Activated CD4-positive, CD25-positive, alpha-beta regulatory T cell (primary cell): Measurements from ENCODE around the gene TMEM186.
"Not testable (repeated sequence)": the region's sequence is repeated elsewhere in the genome, so short reads cannot be mapped to it uniquely, and the experiment has no call there.

ENCODE experiments used
- DNase-seq, 4 experiments: peaks; one replicate each; lab custom pipeline; 2025; lab: John Stamatoyannopoulos, UW

Gene TMEM186, protein sequence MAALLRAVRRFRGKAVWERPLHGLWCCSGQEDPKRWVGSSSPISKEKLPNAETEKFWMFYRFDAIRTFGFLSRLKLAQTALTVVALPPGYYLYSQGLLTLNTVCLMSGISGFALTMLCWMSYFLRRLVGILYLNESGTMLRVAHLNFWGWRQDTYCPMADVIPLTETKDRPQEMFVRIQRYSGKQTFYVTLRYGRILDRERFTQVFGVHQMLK

DNA sequence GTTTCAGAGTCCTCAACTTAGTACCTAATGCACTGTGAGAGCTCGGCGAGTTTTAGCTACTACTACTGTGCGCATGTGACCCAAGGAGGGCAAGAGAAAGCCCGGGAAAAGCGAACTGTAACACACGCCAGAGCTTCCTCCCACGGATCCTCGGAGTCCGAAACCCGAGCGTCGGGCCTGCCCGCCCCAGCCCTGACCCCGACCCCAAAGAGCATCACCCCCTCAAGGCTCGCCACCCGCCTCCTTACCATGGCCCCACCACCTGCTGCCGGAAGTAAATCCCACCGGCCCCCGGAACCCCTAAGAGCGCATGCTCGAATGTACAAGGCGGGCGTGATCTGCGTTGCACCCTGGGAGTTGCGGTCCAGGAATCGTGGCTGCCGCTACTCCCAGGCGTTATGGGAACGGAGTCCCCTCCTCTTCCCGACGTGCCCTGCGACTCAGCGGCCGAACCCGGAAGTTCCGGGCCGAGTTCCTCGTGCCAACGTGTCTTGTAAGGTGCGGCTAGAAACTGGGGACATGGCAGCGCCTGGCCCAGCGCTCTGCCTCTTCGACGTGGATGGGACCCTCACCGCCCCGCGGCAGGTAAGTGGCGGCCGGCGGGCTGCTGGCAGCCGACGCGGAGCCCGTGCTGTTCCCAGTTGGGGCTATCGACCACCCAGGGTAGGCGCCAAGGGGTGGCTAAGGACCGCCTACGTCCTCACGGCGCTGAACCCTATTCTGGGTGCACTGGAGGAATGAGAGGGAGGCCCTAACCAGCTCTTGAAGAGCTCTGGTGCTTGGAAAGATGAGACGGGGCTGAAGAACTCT lies at the start of gene TMEM186, which contains the start of gene PMM2:
Gene TMEM186, minus strand, starts transcription at position 276 of the 810 bp plus-strand sequence. Its CDS starts 25 bp downstream, at position 251.
Gene PMM2, plus strand, starts transcription at position 476 of the 810 bp plus-strand sequence. Its CDS starts 44 bp downstream, at position 520.
- DNase-seq: peak; percentile 81 to 92 (median 90)

DNA sequence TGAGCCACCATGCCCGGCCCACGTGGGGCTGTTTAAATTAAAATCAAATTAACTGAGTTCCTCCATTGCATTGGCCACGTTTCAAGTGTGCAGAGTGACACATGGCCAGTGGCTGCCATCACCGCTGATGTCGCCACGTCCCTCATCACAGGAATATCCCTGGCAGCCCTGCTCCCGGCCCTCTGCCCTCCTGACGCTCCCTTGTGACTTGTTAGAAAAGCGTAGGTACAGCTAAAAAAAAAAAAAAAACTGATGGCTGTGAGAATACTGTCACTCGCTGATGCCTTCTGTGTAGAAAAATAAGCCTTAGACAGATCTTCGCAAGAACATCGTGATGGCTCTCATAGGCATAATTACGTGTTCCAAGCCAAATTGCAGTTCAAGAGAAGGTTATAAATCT lies 49.7 kb upstream of the TMEM186 start:
- DNase-seq: no peak

DNA sequence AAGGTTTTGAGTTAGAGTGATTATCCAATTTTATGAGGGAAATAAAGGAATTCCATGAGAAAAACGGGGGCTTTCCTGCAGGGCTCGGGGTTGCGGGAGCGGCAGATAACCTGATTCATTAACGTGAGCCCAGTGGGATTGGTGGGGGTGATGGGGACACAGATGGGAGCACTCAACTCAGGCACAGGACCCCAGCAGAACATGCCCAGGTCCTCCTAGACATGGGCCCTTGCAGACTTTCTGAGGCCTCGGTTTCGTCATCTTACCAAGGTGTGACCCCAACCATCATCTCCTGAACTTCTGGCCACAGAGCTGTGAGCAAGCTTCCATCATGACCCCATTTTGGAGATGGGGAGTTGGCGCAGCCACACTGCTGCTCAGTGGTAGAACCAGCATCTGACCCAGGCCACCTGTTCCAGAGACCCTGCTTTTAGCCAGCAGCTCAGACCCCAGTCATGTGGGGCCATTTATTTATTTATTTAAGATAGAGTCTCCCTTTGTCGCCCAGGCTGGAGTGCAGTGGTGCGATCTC lies 49.0 kb upstream of the TMEM186 start:
- no peak for DNase-seq

- DNase-seq: no peak
Observed at GRCh38 chr16:8845699-8846298, 48.4 kb upstream of the TMEM186 start.

DNA sequence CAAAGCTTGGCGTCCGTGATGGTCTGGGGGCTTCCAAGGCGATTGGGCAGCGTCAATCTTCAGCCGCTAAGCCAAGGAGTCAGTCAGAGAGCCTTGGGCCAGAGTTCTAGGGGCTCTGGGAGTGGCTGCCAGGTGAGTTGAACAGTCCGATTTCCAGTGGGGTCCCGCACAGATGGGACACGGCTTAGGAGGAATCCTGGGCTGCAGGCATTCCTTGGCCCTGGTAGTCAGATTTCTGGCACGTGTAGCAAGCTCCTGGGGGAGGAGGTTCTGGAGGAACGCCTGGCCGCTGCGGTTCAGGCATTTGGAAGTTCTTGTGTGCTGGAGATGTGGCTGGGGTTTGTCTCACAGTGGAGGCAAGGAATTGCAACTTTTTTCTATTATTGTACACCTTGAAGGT lies 45.9 kb upstream of the TMEM186 start:
- DNase-seq: not testable (repeated sequence)

DNA sequence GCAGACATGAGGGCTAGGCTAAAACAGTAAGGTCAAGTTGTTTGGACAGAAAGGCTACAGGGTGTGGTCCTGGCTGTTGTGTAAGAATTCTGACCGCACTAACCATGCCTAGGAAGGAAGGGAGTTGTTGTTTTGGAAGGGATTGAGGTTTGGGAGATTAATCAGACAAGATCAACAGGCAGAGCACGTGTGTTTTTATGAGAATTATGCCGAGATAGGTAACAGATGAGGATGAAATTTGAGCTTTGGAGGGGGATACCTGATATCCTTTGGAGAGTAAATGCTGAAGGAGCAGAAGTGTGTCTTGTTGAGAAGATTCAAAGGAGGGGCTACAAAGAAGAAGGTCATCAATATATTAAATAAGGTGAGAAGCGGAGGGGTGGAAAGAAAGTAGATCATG lies 44.6 kb upstream of the TMEM186 start:
- not testable (repeated sequence) for DNase-seq

DNA sequence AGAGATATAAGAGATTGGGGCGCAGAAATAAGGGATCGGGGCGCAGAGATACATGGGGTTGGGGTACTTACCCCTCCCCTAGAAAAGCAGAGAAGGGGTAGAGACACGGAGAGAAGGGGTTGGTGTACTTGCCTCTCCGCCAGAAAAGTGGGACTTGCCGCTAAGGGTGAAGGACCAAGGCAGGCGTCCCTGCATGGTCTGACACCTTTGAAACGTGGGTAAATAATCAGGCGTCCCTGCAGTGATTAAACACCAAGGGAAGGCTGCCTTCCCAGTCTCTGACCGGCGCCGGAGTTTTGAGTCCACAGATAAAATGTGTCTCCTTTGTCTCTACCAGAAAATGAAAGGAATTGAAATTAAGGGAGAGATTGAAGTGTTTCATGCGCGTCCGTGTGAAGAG lies 40.2 kb upstream of the TMEM186 start:
- not testable (repeated sequence) for DNase-seq

GRCh38 chr16:8836797-8837196 lies 39.4 kb upstream of the TMEM186 start:
- not testable (repeated sequence) for DNase-seq

DNA sequence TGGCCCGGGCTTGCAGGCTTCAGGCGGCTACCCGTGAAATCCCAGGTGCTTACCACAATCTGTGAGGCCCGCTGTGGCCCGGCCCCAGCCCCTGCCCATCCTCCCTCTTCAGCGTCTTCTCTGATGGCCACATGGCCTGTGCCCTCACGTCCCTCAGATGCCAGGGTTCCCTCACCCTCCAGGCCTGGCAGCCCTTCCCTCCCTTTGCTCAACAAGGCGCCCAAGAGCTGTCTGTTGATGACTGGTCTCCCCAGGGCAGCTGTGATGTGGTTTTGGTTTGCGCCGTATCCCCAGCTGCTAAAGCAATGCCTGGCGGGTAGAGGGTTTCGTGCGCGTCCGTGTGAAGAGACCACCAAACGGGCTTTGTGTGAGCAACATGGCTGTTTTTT lies 35.3 kb upstream of the TMEM186 start:
- no peak for DNase-seq

- no peak for DNase-seq
Observed at GRCh38 chr16:8831871-8832716, 34.7 kb upstream of the TMEM186 start.

DNA sequence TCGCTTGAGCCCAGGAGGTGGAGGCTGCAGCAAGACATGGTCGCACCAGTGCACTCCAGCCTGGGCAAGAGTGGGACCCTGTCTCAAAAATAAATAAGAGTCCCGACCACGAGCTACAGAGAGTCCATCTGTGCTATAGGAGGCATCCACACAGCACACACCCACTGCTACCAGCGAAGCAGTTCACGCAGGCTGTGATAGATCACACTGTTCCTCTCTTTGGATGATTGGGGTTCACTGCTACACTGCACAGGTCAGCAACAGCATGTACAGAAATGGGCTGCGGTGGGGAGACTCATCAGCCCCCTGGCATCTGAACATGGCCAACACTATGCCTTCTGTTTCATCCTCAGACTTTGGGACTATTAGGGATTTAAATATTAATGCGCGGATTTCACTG lies 34.0 kb upstream of the TMEM186 start:
- no peak for DNase-seq

DNA sequence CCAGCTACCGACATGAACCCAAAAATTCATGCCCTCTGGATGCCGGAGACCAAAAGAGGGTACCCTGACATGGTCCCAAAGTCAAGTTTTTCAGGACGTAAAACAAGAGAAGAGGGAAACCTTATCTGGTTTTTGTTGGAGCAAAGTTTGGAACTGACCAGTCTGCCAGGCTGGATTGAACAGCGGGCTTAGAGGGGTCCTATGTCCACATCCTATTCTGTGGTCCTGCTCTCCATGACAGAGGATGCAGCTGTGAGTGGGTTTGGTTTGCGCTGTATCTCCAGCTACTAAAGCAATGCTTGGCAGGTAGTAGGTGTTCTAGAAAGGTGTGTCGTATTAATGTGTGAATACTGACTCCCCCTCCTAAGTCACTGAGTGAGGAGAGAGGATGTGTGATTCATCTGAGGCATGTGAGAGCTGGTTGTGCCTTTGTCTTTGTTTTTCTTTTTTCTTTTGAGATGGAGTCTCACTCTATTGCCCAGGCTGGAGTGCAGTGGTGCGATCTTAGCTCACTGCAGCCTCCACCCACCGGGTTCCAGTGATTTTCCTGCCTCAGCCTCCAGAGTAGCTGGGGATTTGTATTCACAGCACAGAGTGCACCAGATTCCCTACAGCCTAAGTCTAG lies 31.2 kb upstream of the TMEM186 start:
- DNase-seq: no peak

DNA sequence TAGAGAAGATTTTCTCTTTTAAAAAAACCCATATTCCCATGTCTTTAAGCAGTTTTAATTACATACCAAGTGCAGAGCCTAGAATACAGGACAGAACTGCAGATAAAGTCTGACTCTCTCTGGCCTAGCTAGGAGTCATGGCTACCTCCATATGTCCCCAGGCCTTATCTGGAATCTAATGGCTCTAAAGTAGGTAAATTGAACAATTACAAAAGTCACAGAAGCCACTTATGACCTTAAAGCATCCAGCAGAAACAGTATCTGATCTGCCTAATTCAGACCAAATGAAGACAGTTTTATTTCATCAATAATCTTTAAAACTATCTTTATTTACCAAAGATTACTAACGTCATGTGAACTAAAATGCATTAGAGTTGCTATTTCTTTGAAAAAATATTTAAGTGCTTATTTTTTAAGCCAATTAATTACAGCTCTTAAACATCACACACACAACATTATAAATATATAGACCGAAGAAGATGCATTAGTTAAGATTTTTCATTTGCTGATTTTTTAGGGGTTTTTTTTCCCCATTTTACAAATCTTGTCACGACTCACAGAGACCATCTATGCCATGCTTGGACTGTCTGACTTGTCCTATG lies 28.9 kb upstream of the TMEM186 start:
- DNase-seq: no peak

DNA sequence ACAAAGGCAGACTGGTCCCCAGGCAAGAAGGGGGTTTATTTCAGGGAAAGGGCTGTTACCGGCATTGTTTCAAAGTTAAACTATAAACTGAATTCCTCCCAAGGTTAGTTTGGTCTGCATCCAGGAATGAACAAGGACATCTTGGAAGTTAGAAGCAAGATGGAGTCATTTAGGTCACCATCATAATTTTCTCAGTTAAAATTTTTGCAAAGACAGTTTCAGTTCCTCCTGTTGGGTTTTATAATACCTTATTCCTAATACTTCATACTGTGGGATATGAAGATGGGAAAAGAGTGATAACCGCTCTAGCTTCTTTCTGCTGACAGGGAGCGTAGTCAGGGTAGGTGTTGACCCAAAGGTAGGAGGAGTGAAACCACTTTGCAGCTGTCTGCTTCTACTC lies 25.0 kb upstream of the TMEM186 start:
- no peak for DNase-seq

GRCh38 chr16:8819411-8820034 lies 22.1 kb upstream of the TMEM186 start:
- DNase-seq: no peak

- DNase-seq: no peak
Observed at GRCh38 chr16:8818504-8819270, 21.2 kb upstream of the TMEM186 start.

DNA sequence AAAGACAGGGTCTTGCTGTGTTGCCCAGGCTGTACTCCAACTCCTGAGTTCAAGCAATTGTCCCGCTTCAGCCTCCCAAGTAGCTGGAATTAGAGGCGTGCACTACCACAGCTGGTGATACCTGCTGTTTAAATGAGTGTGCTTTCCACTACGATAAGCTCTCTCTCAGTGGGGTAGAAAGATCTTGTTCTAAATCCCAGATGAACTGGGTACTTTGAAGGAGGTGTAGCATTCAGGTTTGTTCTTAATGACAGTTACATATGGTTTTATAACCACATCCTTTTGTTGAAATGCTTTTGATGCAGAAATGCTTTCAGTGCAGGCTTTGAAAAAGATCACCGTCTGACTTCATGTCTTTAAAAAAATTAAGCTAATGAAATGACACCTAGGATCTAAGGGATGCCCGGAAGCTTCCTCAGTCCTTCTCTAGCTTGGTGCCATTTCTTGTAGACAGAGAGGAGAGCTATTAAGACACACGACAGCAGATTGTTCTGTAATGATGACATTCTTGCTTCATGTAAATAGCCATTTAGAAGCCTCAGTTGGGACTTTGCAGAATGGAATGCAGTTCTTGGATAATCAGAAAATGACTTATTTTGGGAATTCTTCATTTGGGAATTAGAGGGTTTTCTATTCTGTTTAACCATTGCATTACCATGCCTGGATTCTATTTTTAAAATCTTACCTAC lies 19.7 kb upstream of the TMEM186 start:
- DNase-seq: no peak

- no peak for DNase-seq
Observed at GRCh38 chr16:8814095-8814806, 16.8 kb upstream of the TMEM186 start.
